HG03342 (cell line): ENCODE measurements around the gene ABHD12.

Experiments
- ATAC-seq: cut with Tn5 transposase; IDR thresholded peaks from one replicate; pipeline ENCODE4 v1.9.1; 2021; ENCODE audit warnings: mild to moderate bottlenecking, moderate library complexity; ENCODE audit not compliant: unreplicated experiment

Gene ABHD12

GRCh38 chr20:25382704-25383370 lies 7.8 kb downstream of the ABHD12 start:
- no peak for ATAC-seq

GRCh38 chr20:25380945-25381614 lies 9.6 kb downstream of the ABHD12 start:
- no peak for ATAC-seq

DNA sequence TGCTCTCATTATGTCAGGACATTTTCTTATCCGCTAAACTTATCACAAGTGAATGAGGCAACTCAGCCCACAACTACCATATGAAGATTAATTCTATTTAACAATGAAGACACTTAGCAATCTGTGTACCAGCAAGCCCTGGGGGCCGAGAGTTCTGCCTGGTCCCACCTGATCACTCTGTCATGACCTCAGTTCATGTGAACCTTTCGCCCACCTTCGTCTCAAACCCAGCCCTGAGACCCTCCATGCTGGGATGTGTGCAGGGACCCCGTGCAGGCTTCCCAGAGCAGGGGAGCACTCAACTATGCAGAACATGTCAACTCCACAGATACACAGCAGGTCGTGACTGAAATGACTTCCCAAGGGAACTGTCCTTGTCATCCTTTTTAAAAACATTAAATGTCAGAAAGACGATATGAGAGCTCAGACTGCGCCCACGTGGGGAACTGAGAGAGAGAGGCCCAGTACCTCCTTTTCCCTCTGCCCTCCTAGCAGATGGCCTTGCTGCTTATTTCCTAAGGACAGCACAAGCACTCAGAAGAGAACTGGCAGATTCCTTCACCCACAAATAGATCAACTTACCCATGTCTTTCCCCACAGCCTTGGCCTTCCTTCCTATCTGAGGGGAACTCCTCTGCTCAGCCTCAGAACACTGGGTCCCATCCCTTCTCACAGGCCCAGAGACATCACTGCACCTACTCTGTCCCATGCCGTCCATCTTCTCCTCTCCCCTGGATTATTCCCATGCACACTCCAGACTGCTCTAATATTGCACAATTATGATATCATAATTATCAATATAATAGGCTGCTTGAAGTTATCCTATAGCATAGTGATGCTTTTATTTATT lies 11.5 kb downstream of the ABHD12 start:
- ATAC-seq = no peak

DNA sequence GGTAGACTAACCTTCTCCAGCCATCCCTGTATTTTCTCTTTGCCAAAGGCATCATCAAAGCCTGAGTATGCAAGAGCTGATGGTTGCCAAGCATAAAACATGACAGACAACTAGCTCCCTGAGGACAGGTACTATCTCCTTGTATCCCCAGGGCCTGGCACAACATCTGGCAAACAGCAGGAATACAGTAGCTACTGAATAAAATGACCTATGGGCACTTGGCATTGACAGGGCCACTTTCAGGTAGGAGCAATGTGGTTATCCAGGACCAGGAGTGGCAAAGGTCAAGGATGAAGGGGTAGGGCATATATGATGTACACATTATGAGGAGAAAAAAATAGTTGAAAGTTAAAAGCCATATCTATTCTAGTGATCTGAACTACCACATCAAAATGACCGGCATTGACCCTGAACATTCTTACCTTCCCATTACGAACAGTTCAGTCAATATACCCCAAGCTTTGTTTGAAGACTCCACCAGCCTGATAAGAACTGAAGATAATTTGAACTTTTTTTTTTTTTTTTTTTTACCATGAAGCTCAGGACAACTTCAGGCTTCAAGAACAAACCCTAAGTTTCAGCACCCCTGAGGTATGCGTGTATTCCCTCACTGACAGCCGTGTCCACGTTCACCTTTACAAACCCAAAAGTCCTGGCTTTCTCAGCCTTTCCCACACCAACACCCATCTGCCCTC lies 12.3 kb downstream of the ABHD12 start:
- ATAC-seq = no peak

GRCh38 chr20:25376886-25377285 lies 13.7 kb downstream of the ABHD12 start:
- no peak for ATAC-seq

DNA sequence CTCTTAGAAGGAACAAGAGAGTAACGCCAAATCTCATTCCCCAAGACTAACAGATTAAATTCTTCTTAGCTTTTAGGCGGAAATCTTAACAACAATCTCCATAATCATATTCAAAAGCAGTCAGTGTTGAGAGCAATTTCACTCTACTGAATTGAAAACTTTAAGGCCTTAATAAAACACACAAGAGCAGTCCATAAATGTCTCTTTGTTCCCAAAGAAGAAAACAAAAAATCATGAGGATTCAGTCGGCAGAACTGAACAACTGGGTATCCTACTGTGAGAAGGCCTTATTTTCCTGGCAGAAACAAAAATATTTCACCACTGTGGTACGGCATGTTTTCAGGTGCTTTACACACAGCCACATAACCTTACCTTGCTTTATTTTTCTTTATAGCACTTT lies 14.4 kb downstream of the ABHD12 start:
- ATAC-seq = no peak

GRCh38 chr20:25374842-25375241 lies 15.8 kb downstream of the ABHD12 start:
- no peak for ATAC-seq

GRCh38 chr20:25372584-25373336 lies 17.9 kb downstream of the ABHD12 start:
- ATAC-seq = no peak

DNA sequence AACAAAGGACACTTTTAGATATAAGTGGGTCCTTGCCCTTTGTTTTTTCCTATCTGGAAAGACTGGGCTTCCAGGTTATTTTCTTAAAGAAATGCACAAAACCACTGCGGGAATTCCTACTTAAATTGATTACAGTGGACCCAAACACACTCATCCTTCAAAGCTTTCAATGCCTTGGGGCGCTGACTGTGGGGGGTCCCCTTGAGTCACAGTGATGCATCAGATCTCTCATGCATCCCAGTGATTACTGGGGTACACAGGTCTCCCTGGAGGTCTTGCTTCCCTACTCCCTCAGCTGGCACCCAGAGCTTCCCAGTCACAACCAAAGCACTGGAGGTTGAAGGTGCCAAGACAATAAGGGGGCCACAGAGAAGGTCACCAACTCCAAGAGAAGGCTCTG lies 20.7 kb downstream of the ABHD12 start:
- no peak for ATAC-seq

DNA sequence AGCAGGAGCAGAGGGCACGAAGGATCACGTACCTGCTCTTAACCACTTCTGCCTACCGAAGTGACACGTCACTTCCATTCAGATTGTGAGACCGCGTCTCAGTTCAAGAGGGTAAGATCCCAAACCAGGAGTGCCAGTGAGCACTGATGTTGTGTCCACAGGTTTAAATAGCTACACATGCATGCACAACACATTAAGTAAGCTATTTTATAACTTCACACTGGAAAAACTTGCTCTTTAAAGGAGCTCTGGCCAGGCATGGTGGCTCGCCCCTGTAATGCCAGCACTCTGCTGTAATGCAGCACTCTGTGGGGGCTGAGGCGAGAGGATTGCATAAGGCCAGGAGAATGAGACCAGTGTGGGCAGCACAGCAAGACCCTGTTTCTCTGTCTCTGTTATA lies 21.1 kb downstream of the ABHD12 start:
- ATAC-seq = no peak

- no peak for ATAC-seq
Measured at GRCh38 chr20:25368976-25369375, 21.7 kb downstream of the ABHD12 start.

DNA sequence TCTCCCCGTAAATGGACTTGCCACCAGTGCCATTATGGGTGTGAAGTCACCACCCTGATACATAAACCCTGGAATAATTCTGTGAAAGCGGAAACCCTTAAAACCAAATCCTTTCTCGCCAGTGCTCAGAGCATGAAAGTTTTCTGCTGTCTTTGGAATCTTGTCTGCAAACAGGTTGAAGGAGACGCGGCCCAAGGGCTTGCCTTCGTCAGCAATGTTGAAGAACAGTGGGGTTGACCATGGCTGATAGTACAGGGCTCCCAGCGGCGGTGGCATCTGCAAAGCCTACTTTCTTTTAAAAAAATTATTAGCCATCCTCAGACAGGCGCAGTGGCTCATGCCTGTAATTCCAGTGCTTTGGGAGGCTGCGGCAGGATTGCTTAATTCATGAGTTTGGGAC lies 22.1 kb downstream of the ABHD12 start:
- ATAC-seq = no peak

GRCh38 chr20:25364879-25365699 lies 25.5 kb downstream of the ABHD12 start:
- no peak for ATAC-seq

GRCh38 chr20:25364180-25364788 lies 26.4 kb downstream of the ABHD12 start:
- ATAC-seq = no peak

DNA sequence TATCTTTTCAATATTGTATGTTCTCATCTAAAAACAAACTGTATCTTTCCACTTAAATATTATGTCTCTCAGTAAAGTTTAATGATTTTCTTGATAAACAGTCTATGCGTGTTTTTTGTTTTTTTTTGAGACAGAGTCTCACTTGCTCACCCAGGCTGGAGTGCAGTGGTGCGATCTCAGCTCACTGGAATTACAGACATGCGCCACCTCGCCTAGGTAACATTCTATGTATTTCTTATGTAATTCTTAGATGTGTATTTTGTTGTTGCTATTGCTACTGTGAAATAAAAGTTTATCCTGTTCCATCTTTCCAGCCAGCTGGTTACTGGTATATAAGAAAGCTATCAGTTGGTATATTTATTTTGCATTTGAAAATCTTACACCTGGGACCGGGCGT lies 29.4 kb downstream of the ABHD12 start:
- no peak for ATAC-seq

- no peak for ATAC-seq
Measured at GRCh38 chr20:25360631-25361286, 29.9 kb downstream of the ABHD12 start.

GRCh38 chr20:25356271-25356933 lies 34.2 kb downstream of the ABHD12 start:
- ATAC-seq = no peak

DNA sequence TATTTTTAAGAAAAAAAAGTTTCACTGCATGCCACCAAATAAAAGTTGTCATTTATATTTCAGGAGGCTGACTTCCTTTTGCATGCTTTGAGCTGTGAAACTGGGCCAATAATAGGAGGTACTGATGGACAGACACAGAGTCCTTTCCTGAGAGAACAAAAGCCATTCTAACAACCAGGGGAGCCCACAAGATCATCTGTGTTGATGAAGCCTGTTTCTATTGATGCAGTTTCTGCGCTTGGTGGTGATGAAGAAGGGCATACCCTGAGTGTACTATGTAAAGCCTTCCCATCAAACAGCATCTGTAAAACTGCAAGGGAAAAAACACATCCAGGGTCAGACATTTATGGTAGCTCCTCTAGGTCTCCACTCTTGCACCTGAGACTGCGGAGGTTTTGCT lies 34.8 kb downstream of the ABHD12 start:
- no peak for ATAC-seq
